ENCODE measurements around the gene EFNA5. TPM values are rescaled to one million over a fixed set of nuclear protein-coding genes. Genes with fewer than 3 reads are reported as not detected.

Gene EFNA5
- polyA plus RNA-seq, 1 donor from 2014 or later: 4.2 TPM

DNA sequence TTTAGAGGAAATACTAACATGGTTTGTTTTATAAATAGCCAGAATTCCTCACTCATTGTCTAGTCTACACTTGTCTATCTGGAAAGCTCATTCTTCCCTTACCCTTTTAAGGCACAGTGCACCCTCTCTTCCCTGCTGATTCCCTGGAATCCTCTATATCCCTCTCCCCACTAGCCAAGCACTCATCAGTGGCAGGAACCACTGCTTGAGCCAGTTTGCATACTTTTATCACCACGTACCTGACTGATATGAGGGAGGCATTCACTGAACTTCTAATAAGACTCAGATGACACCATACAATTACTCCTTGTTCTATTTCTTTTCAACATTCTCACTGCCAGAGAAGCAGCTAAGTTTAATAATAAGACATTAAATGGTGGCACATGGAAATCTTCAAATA lies 134.9 kb downstream of the EFNA5 start:
- H3K9me2 ChIP-seq (ENCODE audit: insufficient read depth, low read length): no peaks in the 10 kb centered on the region
- no peaks in the 10 kb centered on the region for H3K27me3 ChIP-seq (ENCODE audit: insufficient read depth, low read depth, low read length)
- no peaks in the 10 kb centered on the region for H3F3A ChIP-seq (ENCODE audit: insufficient read depth, low read length, poor library complexity, severe bottlenecking)
- TF ChIP-seq EP300 (conservative IDR thresholded peaks at IDR 0.05; ENCODE audit: poor library complexity, severe bottlenecking) (no peak), SMC3 (conservative IDR thresholded peaks at IDR 0.05; ENCODE audit: poor library complexity) (no peak), REST (IDR thresholded peaks at IDR 0.05; ENCODE audit: borderline replicate concordance) (no peak), TAF1 (IDR thresholded peaks at IDR 0.05; ENCODE audit: low read depth) (no peak), MXI1 (conservative IDR thresholded peaks at IDR 0.05; ENCODE audit: poor library complexity, severe bottlenecking) (no peak), EZH2 (IDR thresholded peaks at IDR 0.05; ENCODE audit: borderline replicate concordance, insufficient read depth, low read length, poor library complexity, severe bottlenecking) (no peak), POLR2AphosphoS5 (IDR thresholded peaks at IDR 0.05) (no peak), RAD21 (conservative IDR thresholded peaks at IDR 0.05) (no peak)
- TF ChIP-seq, protein P1, sequence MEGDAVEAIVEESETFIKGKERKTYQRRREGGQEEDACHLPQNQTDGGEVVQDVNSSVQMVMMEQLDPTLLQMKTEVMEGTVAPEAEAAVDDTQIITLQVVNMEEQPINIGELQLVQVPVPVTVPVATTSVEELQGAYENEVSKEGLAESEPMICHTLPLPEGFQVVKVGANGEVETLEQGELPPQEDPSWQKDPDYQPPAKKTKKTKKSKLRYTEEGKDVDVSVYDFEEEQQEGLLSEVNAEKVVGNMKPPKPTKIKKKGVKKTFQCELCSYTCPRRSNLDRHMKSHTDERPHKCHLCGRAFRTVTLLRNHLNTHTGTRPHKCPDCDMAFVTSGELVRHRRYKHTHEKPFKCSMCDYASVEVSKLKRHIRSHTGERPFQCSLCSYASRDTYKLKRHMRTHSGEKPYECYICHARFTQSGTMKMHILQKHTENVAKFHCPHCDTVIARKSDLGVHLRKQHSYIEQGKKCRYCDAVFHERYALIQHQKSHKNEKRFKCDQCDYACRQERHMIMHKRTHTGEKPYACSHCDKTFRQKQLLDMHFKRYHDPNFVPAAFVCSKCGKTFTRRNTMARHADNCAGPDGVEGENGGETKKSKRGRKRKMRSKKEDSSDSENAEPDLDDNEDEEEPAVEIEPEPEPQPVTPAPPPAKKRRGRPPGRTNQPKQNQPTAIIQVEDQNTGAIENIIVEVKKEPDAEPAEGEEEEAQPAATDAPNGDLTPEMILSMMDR (IDR thresholded peaks at IDR 0.05; ENCODE audit: poor library complexity, severe bottlenecking): no peak
- no peaks in the 10 kb centered on the region for H3K36me3 ChIP-seq (ENCODE audit: insufficient read depth, low read length)
- no peaks in the 10 kb centered on the region for H3K9me3 ChIP-seq (ENCODE audit: low read length)
- H3K79me2 ChIP-seq (replicated peaks; ENCODE audit: insufficient read depth, low read length): peaks cover 45% of the 10 kb centered on the region
- H2AFZ ChIP-seq (ENCODE audit: low read depth, low read length): no peak overlapping the region
- no peak overlapping the region for H3K4me3 ChIP-seq (ENCODE audit: low read length)
- no peaks in the 10 kb centered on the region for H4K20me1 ChIP-seq (ENCODE audit: insufficient read depth)
- no peak overlapping the region for H3K4me2 ChIP-seq (ENCODE audit: low read length)
- H3K27ac ChIP-seq (ENCODE audit: low read length): no peak overlapping the region
- H3K9ac ChIP-seq (ENCODE audit: low read length): no peak overlapping the region

- no peak overlapping the region for H2AFZ ChIP-seq (ENCODE audit: low read depth, low read length)
- no peaks in the 10 kb centered on the region for H4K20me1 ChIP-seq (ENCODE audit: insufficient read depth)
- peaks cover 50% of the 10 kb centered on the region for H3K79me2 ChIP-seq (replicated peaks; ENCODE audit: insufficient read depth, low read length)
- no peak overlapping the region for H3K27ac ChIP-seq (ENCODE audit: low read length)
- H3K4me2 ChIP-seq (ENCODE audit: low read length): no peak overlapping the region
- no peaks in the 10 kb centered on the region for H3K27me3 ChIP-seq (ENCODE audit: insufficient read depth, low read depth, low read length)
- no peak for TF ChIP-seq RAD21 (conservative IDR thresholded peaks at IDR 0.05)
- TF ChIP-seq SMC3 (conservative IDR thresholded peaks at IDR 0.05; ENCODE audit: poor library complexity): no peak
- TF ChIP-seq, protein P1 (IDR thresholded peaks at IDR 0.05; ENCODE audit: poor library complexity, severe bottlenecking): no peak
- TF ChIP-seq EP300 (conservative IDR thresholded peaks at IDR 0.05; ENCODE audit: poor library complexity, severe bottlenecking): no peak
- TF ChIP-seq MXI1 (conservative IDR thresholded peaks at IDR 0.05; ENCODE audit: poor library complexity, severe bottlenecking): no peak
- TF ChIP-seq EZH2 (IDR thresholded peaks at IDR 0.05; ENCODE audit: borderline replicate concordance, insufficient read depth, low read length, poor library complexity, severe bottlenecking): no peak
- TF ChIP-seq TAF1 (IDR thresholded peaks at IDR 0.05; ENCODE audit: low read depth): no peak
- no peak for TF ChIP-seq POLR2AphosphoS5 (IDR thresholded peaks at IDR 0.05)
- H3K9ac ChIP-seq (ENCODE audit: low read length): no peak overlapping the region
- H3K36me3 ChIP-seq (ENCODE audit: insufficient read depth, low read length): no peaks in the 10 kb centered on the region
- no peaks in the 10 kb centered on the region for H3K9me3 ChIP-seq (ENCODE audit: low read length)
- no peaks in the 10 kb centered on the region for H3K9me2 ChIP-seq (ENCODE audit: insufficient read depth, low read length)
- H3F3A ChIP-seq (ENCODE audit: insufficient read depth, low read length, poor library complexity, severe bottlenecking): no peaks in the 10 kb centered on the region
- H3K4me3 ChIP-seq (ENCODE audit: low read length): no peak overlapping the region
Observed at GRCh38 chr5:107533910-107534876, 136.5 kb downstream of the EFNA5 start.

Data from neural cell (in vitro differentiated cells).